Measurements from ENCODE around the gene TNXB. TPM values are rescaled to one million over a fixed set of nuclear protein-coding genes. Genes with fewer than 3 reads are reported as not detected.

Gene TNXB
- total RNA-seq, 2 donors from 2014 or later, result 7.3 to 20.1 TPM

GRCh38 chr6:32111424-32112066 is 2.4 kb upstream of the TNXB start:
- DNase-seq, result no peak
- Histone ChIP-seq H3K4me3 (no peak overlapping the region), H3K9me3 (no peaks in the 10 kb centered on the region), H3K9ac (ENCODE audit: low read depth in 2 of 2, low read length in 2 of 2) (no peak overlapping the region), H3K27ac (no peak overlapping the region), H3K27me3 (no peaks in the 10 kb centered on the region), H3K36me3 (no peaks in the 10 kb centered on the region), H3K4me1 (peaks cover 8% of the 10 kb centered on the region)
- TF ChIP-seq, protein P1, sequence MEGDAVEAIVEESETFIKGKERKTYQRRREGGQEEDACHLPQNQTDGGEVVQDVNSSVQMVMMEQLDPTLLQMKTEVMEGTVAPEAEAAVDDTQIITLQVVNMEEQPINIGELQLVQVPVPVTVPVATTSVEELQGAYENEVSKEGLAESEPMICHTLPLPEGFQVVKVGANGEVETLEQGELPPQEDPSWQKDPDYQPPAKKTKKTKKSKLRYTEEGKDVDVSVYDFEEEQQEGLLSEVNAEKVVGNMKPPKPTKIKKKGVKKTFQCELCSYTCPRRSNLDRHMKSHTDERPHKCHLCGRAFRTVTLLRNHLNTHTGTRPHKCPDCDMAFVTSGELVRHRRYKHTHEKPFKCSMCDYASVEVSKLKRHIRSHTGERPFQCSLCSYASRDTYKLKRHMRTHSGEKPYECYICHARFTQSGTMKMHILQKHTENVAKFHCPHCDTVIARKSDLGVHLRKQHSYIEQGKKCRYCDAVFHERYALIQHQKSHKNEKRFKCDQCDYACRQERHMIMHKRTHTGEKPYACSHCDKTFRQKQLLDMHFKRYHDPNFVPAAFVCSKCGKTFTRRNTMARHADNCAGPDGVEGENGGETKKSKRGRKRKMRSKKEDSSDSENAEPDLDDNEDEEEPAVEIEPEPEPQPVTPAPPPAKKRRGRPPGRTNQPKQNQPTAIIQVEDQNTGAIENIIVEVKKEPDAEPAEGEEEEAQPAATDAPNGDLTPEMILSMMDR (IDR thresholded peaks at IDR 0.05), result no peak
- intact Hi-C loops (cut with DNase I), result no loop called here

- no peak overlapping the region for H3K9ac ChIP-seq (ENCODE audit: low read depth in 2 of 2, low read length in 2 of 2)
- no peak for DNase-seq
Observed at GRCh38 chr6:32110632-32111031, 1.5 kb upstream of the TNXB start.

GRCh38 chr6:32109765-32110160 is 625 bp upstream of the TNXB start:
- Histone ChIP-seq H3K36me3 (no peaks in the 10 kb centered on the region), H3K27ac (no peak overlapping the region), H3K27me3 (no peaks in the 10 kb centered on the region), H3K9ac (ENCODE audit: low read depth in 2 of 2, low read length in 2 of 2) (no peak overlapping the region), H3K9me3 (no peaks in the 10 kb centered on the region), H3K4me1 (peaks cover 8% of the 10 kb centered on the region), H3K4me3 (no peak overlapping the region)
- TF ChIP-seq, protein P1 (IDR thresholded peaks at IDR 0.05), result no peak
- no peak for DNase-seq
- intact Hi-C loops (cut with DNase I), result no loop called here

More at GRCh38 chr6:32110632-32111031, 1.5 kb upstream of the TNXB start:
- TF ChIP-seq, protein P1 (IDR thresholded peaks at IDR 0.05), result no peak
- Histone ChIP-seq H3K27ac (no peak overlapping the region), H3K4me3 (no peak overlapping the region), H3K4me1 (peaks cover 8% of the 10 kb centered on the region), H3K27me3 (no peaks in the 10 kb centered on the region), H3K9me3 (no peaks in the 10 kb centered on the region), H3K36me3 (no peaks in the 10 kb centered on the region)
- intact Hi-C loops (cut with DNase I), result no loop called here

DNA sequence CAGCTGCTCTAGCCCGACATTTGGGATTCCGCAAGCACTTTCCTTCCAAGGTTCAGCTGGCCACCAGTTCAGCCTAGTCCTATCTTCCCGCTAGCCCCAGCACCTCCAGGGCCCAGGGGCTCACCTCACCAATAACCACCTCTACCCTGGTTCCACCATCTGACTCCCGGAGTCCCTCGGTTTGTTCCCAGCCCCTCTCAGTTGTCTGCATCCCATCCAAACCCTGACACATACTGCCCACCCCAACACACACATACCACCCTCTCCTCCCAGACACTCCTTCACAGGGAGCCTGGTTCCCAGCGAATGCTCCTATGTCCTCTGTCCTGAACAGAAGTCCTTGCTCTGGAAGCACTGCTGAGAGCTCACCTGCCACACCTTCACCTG is 418 bp downstream of the TNXB start:
- Histone ChIP-seq H3K27me3 (no peaks in the 10 kb centered on the region), H3K36me3 (no peaks in the 10 kb centered on the region), H3K4me3 (peak overlapping the region; percentile 15), H3K27ac (peak overlapping the region; percentile 37), H3K4me1 (peaks cover 8% of the 10 kb centered on the region), H3K9me3 (no peaks in the 10 kb centered on the region), H3K9ac (ENCODE audit: low read depth in 2 of 2, low read length in 2 of 2) (peak overlapping the region; percentile 43 to 61)
- intact Hi-C loops (cut with DNase I), result no loop called here
- TF ChIP-seq, protein P1 (IDR thresholded peaks at IDR 0.05), result no peak
- DNase-seq, result no peak

DNA sequence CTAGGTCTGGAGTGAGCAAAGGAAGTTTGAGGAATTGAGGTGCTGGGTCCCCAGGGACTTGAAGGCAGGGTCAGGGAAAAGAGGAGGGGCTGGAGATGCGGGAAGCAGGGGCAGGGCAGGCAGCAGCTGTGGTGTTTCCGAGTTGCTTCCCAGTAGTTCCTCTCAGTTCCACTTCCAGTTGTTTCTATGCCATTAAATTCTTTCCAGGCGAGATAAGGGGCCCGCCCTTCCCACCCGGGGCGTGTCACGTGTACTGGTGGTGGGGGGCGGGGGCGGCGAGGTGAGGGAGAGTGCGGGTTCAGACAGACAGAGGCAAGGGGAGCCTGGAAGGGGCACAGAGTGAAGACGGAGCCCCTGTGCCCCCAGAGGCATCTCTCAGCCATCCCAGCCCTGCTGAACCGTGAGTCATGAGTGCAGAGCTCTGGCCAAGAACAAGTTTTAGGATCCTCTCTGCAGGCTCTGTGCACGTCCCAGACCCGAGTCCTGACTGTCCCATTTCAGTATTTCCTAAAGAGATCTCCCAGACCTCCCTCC is 977 bp downstream of the TNXB start:
- H3K27ac ChIP-seq, result peak overlapping the region; percentile 37
- intact Hi-C loops (cut with DNase I), result no loop called here
- H3K9me3 ChIP-seq, result no peaks in the 10 kb centered on the region
- no peaks in the 10 kb centered on the region for H3K36me3 ChIP-seq
- H3K4me3 ChIP-seq, result peak overlapping the region; percentile 15
- DNase-seq, result peak; percentile 36
- H3K27me3 ChIP-seq, result no peaks in the 10 kb centered on the region
- TF ChIP-seq, protein P1 (IDR thresholded peaks at IDR 0.05), result no peak
- peak overlapping the region; percentile 43 to 61 for H3K9ac ChIP-seq (ENCODE audit: low read depth in 2 of 2, low read length in 2 of 2)
- H3K4me1 ChIP-seq, result peaks cover 8% of the 10 kb centered on the region

Measured in colonic mucosa (tissue), 4 donors.